Keratinocyte (primary cell): Measurements from ENCODE around the gene CROT. TPM values are rescaled to one million over a fixed set of nuclear protein-coding genes. Genes with fewer than 3 reads are reported as not detected.

ENCODE experiments used
- DNase-seq: peaks from one replicate; pipeline ENCODE4 v3.0.0-alpha.2; 2011; ENCODE audit warnings: low read depth, missing footprints, low spot score
- FAIRE-seq: peaks from 2 replicates; lab custom pipeline; 2011; peaks lifted over from hg19 to GRCh38; lab: Jason Lieb, UNC
- H2AFZ ChIP-seq: 2 replicates; pipeline ENCODE4 v1.6.0; 2012; ENCODE audit warnings: low read length, control low read depth, inconsistent platforms; ENCODE audit not compliant: control insufficient read depth
- H3K27ac ChIP-seq: 2 replicates; pipeline ENCODE4 v1.5.1; 2011; ENCODE audit warnings: low read length; ENCODE audit not compliant: control insufficient read depth, insufficient read depth
- H3K27me3 ChIP-seq: 3 replicates; pipeline ENCODE4 v1.6.0; 2011; ENCODE audit warnings: low read length; ENCODE audit not compliant: control insufficient read depth, insufficient read depth; ENCODE audit errors: extremely low read depth
- H3K36me3 ChIP-seq, 2 experiments: 2 replicates in 1 of 2; 3 replicates in 1 of 2; pipeline ENCODE4 v1.5.1; 2011; ENCODE audit warnings: low read length in 2 of 2, mild to moderate bottlenecking in 1 of 2; ENCODE audit not compliant: control insufficient read depth in 2 of 2, insufficient read depth in 2 of 2; ENCODE audit errors: extremely low read depth in 1 of 2
- H3K4me1 ChIP-seq: 3 replicates; pipeline ENCODE4 v1.5.1; 2011; ENCODE audit warnings: low read length; ENCODE audit not compliant: control insufficient read depth, insufficient read depth; ENCODE audit errors: extremely low read depth
- H3K4me2 ChIP-seq: 3 replicates; pipeline ENCODE4 v1.6.0; 2011; ENCODE audit warnings: low read depth, low read length; ENCODE audit not compliant: control insufficient read depth, insufficient read depth; ENCODE audit errors: extremely low read depth
- H3K4me3 ChIP-seq, 3 experiments: fragments of 200-600 bp in 1 of 3; sonication (generic) in 1 of 3; 2 replicates in 2 of 3; 3 replicates in 1 of 3; pipeline ENCODE4 v1.5.1; 2011 to 2016; ENCODE audit warnings: low read length in 3 of 3, mild to moderate bottlenecking in 3 of 3, control low read depth in 2 of 3, inconsistent platforms in 1 of 3, low read depth in 1 of 3, mixed read lengths in 1 of 3, mixed run types in 1 of 3, moderate library complexity in 1 of 3; ENCODE audit not compliant: control insufficient read depth in 2 of 3, insufficient read depth in 2 of 3; ENCODE audit errors: extremely low read depth in 1 of 3
- H3K79me2 ChIP-seq: 2 replicates; pipeline ENCODE4 v1.6.0; 2012; ENCODE audit warnings: low read length; ENCODE audit not compliant: control insufficient read depth, insufficient read depth
- H3K9ac ChIP-seq: 3 replicates; pipeline ENCODE4 v1.6.0; 2011; ENCODE audit warnings: low read length; ENCODE audit not compliant: control insufficient read depth, insufficient read depth; ENCODE audit errors: extremely low read depth
- H3K9me1 ChIP-seq: 3 replicates; pipeline ENCODE4 v1.6.0; 2011; ENCODE audit warnings: low read length; ENCODE audit not compliant: control insufficient read depth, insufficient read depth; ENCODE audit errors: extremely low read depth
- H3K9me3 ChIP-seq: 2 replicates; pipeline ENCODE4 v1.5.1; 2012; ENCODE audit warnings: low read depth, low read length; ENCODE audit not compliant: control insufficient read depth
- H4K20me1 ChIP-seq: 3 replicates; pipeline ENCODE4 v1.6.0; 2011; ENCODE audit warnings: low read length; ENCODE audit not compliant: control insufficient read depth, insufficient read depth; ENCODE audit errors: extremely low read depth
- CTCF ChIP-seq, 3 experiments: IDR thresholded peaks in 1 of 3; conservative IDR thresholded peaks in 1 of 3; optimal IDR thresholded peaks in 1 of 3; 2 replicates in 2 of 3; 3 replicates in 1 of 3; pipeline versions ENCODE3 to v1.5.1; 2011; ENCODE audit warnings: low read length in 3 of 3, mild to moderate bottlenecking in 3 of 3, moderate library complexity in 2 of 3, control low read depth in 1 of 3, inconsistent platforms in 1 of 3; ENCODE audit not compliant: insufficient read depth in 2 of 3; ENCODE audit errors: extremely low read depth in 1 of 3
- EZH2 ChIP-seq: IDR thresholded peaks from one replicate; pipeline ENCODE4 v1.6.1; 2012; ENCODE audit warnings: inconsistent platforms, mild to moderate bottlenecking, low read length, moderate library complexity
- dilution Hi-C: fragments of 300-500 bp; cut with MboI; formaldehyde crosslinking; loops from one replicate; pipeline ENCODE4 v1.7.0; 2020; ENCODE audit warnings: low sequenced_read_pairs; ENCODE audit not compliant: extremely low pct_ligation_motif_present
- polyA minus RNA-seq, 3 experiments: library from RNA; depleted of rRNA, polyadenylated mRNA; stranded (reverse); fragments of >200 nt; gene quantifications; 1 replicate in 1 of 3; 2 replicates in 1 of 3; 3 replicates in 1 of 3; pipeline ENCODE4 v1.2.3, GENCODE V29; 2011
- polyA plus RNA-seq, 5 experiments: library from polyadenylated mRNA; depleted of rRNA in 3 of 5; stranded (reverse) in 3 of 5; stranded (forward) in 1 of 5; unstranded in 1 of 5; fragments of >200 nt; gene quantifications; 1 replicate in 1 of 5; 2 replicates in 3 of 5; 3 replicates in 1 of 5; pipeline versions ENCODE4 v1.2.1 to v1.2.3, GENCODE V29; 2011 to 2012; ENCODE audit warnings: missing spikeins in 2 of 5, low read depth in 1 of 5, low replicate concordance in 1 of 5

Gene CROT, protein sequence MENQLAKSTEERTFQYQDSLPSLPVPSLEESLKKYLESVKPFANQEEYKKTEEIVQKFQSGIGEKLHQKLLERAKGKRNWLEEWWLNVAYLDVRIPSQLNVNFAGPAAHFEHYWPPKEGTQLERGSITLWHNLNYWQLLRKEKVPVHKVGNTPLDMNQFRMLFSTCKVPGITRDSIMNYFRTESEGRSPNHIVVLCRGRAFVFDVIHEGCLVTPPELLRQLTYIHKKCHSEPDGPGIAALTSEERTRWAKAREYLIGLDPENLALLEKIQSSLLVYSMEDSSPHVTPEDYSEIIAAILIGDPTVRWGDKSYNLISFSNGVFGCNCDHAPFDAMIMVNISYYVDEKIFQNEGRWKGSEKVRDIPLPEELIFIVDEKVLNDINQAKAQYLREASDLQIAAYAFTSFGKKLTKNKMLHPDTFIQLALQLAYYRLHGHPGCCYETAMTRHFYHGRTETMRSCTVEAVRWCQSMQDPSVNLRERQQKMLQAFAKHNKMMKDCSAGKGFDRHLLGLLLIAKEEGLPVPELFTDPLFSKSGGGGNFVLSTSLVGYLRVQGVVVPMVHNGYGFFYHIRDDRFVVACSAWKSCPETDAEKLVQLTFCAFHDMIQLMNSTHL
- polyA plus RNA-seq (13.3 to 22.3 TPM (median 18.9 TPM) in 3 replicates), polyA minus RNA-seq (1.5 to 18.0 TPM (median 12.7 TPM) in 3 replicates)
- 11.1 TPM for polyA plus RNA-seq (2011; ENCODE audit: low read depth)
- polyA plus RNA-seq (2011; cell fraction: cytosol; rRNA removed): 10.4 and 17.9 TPM in 2 replicates
- 23.7 and 36.1 TPM in 2 replicates for polyA plus RNA-seq (2011; cell fraction: nucleus; rRNA removed)
- polyA plus RNA-seq (2012; ENCODE audit: low replicate concordance): 11.5 and 14.0 TPM in 2 replicates
- 9.6 TPM for polyA minus RNA-seq (2011; cell fraction: cytosol; rRNA and poly(A)+ RNA removed)
- polyA minus RNA-seq (2011; cell fraction: nucleus; rRNA and poly(A)+ RNA removed): 15.5 and 25.1 TPM in 2 replicates

- peak within 1 kb of the TSS; percentile 96 for H3K4me2 ChIP-seq
- DNase-seq (peak; percentile 42), FAIRE-seq (peak; percentile 39)
- peak within 1 kb of the TSS; percentile 91 for H2AFZ ChIP-seq
- no peaks in the 10 kb centered on the region for H3K9me1 ChIP-seq
- peak within 1 kb of the TSS; percentile 79 to 92 (median 91) for H3K4me3 ChIP-seq
- peaks cover 0 to 4% of the 10 kb centered on the region in 2 experiments for H3K36me3 ChIP-seq
- peak within 1 kb of the TSS; percentile 76 for H3K27ac ChIP-seq
- TF ChIP-seq EZH2 (no peak), CTCF (optimal IDR thresholded peaks at IDR 0.05 in 1 of 3, IDR thresholded peaks at IDR 0.05 in 1 of 3, conservative IDR thresholded peaks at IDR 0.05 in 1 of 3; ENCODE audit: extremely low read depth in 1 of 3, insufficient read depth in 2 of 3, low read length in 3 of 3) (no peak)
- peaks cover 30% of the 10 kb centered on the region for H3K4me1 ChIP-seq
- no peaks in the 10 kb centered on the region for H3K27me3 ChIP-seq
- no peaks in the 10 kb centered on the region for H4K20me1 ChIP-seq
- H3K9me3 ChIP-seq: no peaks in the 10 kb centered on the region
- H3K9ac ChIP-seq: peak within 1 kb of the TSS; percentile 69
- dilution Hi-C loops: no loop called here
- peaks cover 5% of the 10 kb centered on the region for H3K79me2 ChIP-seq
Measured at GRCh38 chr7:87345166-87345927, at the start of gene CROT. Gene CROT (plus strand): TSS chr7:87345664. CDS start chr7:87349069, 3,405 bp downstream.

DNA sequence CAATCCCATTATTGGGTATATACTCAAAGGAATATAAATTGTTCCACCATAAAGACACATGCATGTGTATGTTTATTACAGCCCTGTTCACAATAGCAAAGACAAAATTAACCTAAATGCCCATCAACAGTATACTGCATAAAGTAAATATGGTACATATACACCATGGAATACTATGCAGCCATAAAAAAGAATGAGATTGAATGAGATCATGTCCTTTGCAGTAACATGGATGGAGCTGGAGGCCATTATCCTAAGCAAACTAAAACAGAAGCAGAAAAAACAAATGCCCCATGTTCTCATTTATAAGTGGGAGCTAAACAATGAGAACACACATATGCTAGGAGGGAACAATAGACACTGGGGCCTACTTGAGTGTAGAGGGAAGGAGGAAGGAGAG is 44.7 kb upstream of the CROT start:
- Histone ChIP-seq H3K27ac (no peak overlapping the region), H3K9me3 (no peaks in the 10 kb centered on the region), H3K4me1 (no peaks in the 10 kb centered on the region), H3K79me2 (no peaks in the 10 kb centered on the region), H3K9ac (no peak overlapping the region), H4K20me1 (no peaks in the 10 kb centered on the region), H3K9me1 (no peaks in the 10 kb centered on the region), H3K36me3 (no peaks in the 10 kb centered on the region), H3K4me2 (no peak overlapping the region), H3K27me3 (no peaks in the 10 kb centered on the region), H2AFZ (no peak overlapping the region), H3K4me3 (no peak overlapping the region)
- DNase-seq (no peak), FAIRE-seq (no peak)
- no peak for TF ChIP-seq EZH2
- no peak for TF ChIP-seq CTCF (optimal IDR thresholded peaks at IDR 0.05 in 1 of 3, IDR thresholded peaks at IDR 0.05 in 1 of 3, conservative IDR thresholded peaks at IDR 0.05 in 1 of 3; ENCODE audit: extremely low read depth in 1 of 3, insufficient read depth in 2 of 3, low read length in 3 of 3)
- dilution Hi-C loops: no loop called here
